OCI-LY7 (cell line): ENCODE measurements around the gene VPS18.

Experiments
- CTCF ChIP-seq: fragments of 200-600 bp; sonication (generic); conservative IDR thresholded peaks from 2 replicates; pipeline ENCODE4 v1.5.1; 2014; ENCODE audit warnings: mild to moderate bottlenecking, antibody characterized with exemption, low read length, moderate library complexity, mixed read lengths
- EZH2phosphoT487 ChIP-seq: fragments of 200-600 bp; sonication (generic); IDR thresholded peaks from 2 replicates; pipeline ENCODE4 v1.6.1; 2018; ENCODE audit warnings: low read depth, borderline replicate concordance, mild to moderate bottlenecking, mixed run types, antibody characterized with exemption, low read length, moderate library complexity, mixed read lengths

- TF ChIP-seq CTCF (no peak), EZH2phosphoT487 (no peak)
Observed at GRCh38 chr15:40904552-40905201, 10.4 kb downstream of the VPS18 start.
